HepG2 (cell line): ENCODE data around the gene CAPZA3. TPM values are rescaled to one million over a fixed set of nuclear protein-coding genes. Genes with fewer than 3 reads are reported as not detected.
"Not testable (repeated sequence)": the region's sequence is repeated elsewhere in the genome, so short reads cannot be mapped to it uniquely, and the experiment has no call there.

Source experiments
- ATAC-seq: fragments of 200-7000 bp; cut with Tn5 transposase; 3 replicates; pipeline ENCODE4 v1.9.1; 2020; ENCODE audit warnings: mild to moderate bottlenecking, moderate library complexity
- BruUV-seq: library from RNA; stranded (reverse); fragments of 400-500 nt; replicated peaks from 2 replicates; lab custom pipeline; 2021; lab: Mats Ljungman, UMichigan
- CTCF ChIA-PET: fragments of 300-600 bp; formaldehyde crosslinking; extraction: SDS; loops from one replicate; lab custom pipeline; 2021; ENCODE audit warnings: low total read pairs, inconsistent platforms, low intra/inter-chr PET ratio; lab: Yijun Ruan, JAX
- POLR2A ChIA-PET: fragments of 350-600 bp; sonication (Branson Sonifier 250); formaldehyde crosslinking; loops from one replicate; lab custom pipeline; 2020; ENCODE audit warnings: antibody characterized with exemption, inconsistent platforms; lab: Yijun Ruan, JAX
- DNase-seq: peaks from one replicate; pipeline ENCODE4 v3.0.0-alpha.2; 2015; ENCODE audit warnings: low spot score
- FAIRE-seq: peaks from 3 replicates; lab custom pipeline; 2011; peaks lifted over from hg19 to GRCh38; lab: Jason Lieb, UNC
- H2AFZ ChIP-seq: one replicate; pipeline ENCODE4 v1.6.1; 2011; ENCODE audit warnings: low read length, inconsistent platforms
- H3K27ac ChIP-seq: fragments of 300-600 bp; 3 replicates; pipeline ENCODE4 v1.8.0; 2011; ENCODE audit warnings: mixed run types, mild to moderate bottlenecking, mixed read lengths, low read length, inconsistent platforms; ENCODE audit not compliant: insufficient read depth; ENCODE audit errors: extremely low read length
- H3K27me3 ChIP-seq, 2 experiments: fragments of 200-600 bp in 1 of 2; 2 replicates in 1 of 2; 3 replicates in 1 of 2; pipeline versions ENCODE4 v1.6.0 to v1.8.0; 2011; ENCODE audit warnings: low read length in 2 of 2, mild to moderate bottlenecking in 2 of 2, moderate library complexity in 2 of 2, inconsistent platforms in 1 of 2; ENCODE audit not compliant: insufficient read depth in 2 of 2, control insufficient read depth in 1 of 2
- H3K36me3 ChIP-seq, 2 experiments: fragments of 200-600 bp in 1 of 2; replicated peaks in 1 of 2; 2 replicates in 1 of 2; 3 replicates in 1 of 2; pipeline versions ENCODE4 v1.5.1 to v1.8.0; 2011; ENCODE audit warnings: low read length in 2 of 2, inconsistent platforms in 1 of 2; ENCODE audit not compliant: insufficient read depth in 2 of 2, control insufficient read depth in 1 of 2
- H3K4me1 ChIP-seq: 2 replicates; pipeline ENCODE4 v1.5.1; 2012; ENCODE audit warnings: low read length, inconsistent platforms; ENCODE audit not compliant: insufficient read depth
- H3K4me2 ChIP-seq: 2 replicates; pipeline ENCODE4 v1.6.0; 2011; ENCODE audit warnings: low read depth, low read length, inconsistent platforms
- H3K4me3 ChIP-seq, 3 experiments: fragments of 200-600 bp in 1 of 3; sonication (generic), shearing (Covaris generic) in 1 of 3; replicated peaks in 1 of 3; 2 replicates each; pipeline ENCODE4 v1.5.1; 2011 to 2016; ENCODE audit warnings: low read length in 3 of 3, inconsistent platforms in 2 of 3, low read depth in 2 of 3, mild to moderate bottlenecking in 2 of 3, control low read depth in 1 of 3, mixed read lengths in 1 of 3; ENCODE audit not compliant: insufficient read depth in 1 of 3
- H3K79me2 ChIP-seq: one replicate; pipeline ENCODE4 v1.6.1; 2011; ENCODE audit warnings: low read length, inconsistent platforms; ENCODE audit not compliant: insufficient read depth
- H3K9ac ChIP-seq: 2 replicates; pipeline ENCODE4 v1.6.0; 2011; ENCODE audit warnings: mild to moderate bottlenecking, low read depth, low read length, inconsistent platforms; ENCODE audit not compliant: insufficient read depth
- H3K9me3 ChIP-seq: 2 replicates; pipeline ENCODE4 v1.5.1; 2012; ENCODE audit warnings: mild to moderate bottlenecking, low read length
- H4K20me1 ChIP-seq: 2 replicates; pipeline ENCODE4 v1.6.0; 2011; ENCODE audit warnings: inconsistent platforms, mild to moderate bottlenecking, low read length, moderate library complexity; ENCODE audit not compliant: insufficient read depth
- DPF2 ChIP-seq: sonication (generic); formaldehyde crosslinking; IDR thresholded peaks from 2 replicates; pipeline ENCODE4 v1.4.0; 2020; ENCODE audit warnings: mild to moderate bottlenecking, low read depth, missing genetic modification reagents, borderline replicate concordance
- ELF3 ChIP-seq: IDR thresholded peaks from 2 replicates; pipeline ENCODE4 v1.6.1; 2016; ENCODE audit warnings: missing genetic modification reagents, missing compliant biosample characterization
- MAF1 ChIP-seq: sonication (generic); formaldehyde crosslinking; IDR thresholded peaks from 2 replicates; pipeline ENCODE4 v1.5.0; 2020; ENCODE audit warnings: missing genetic modification reagents, borderline replicate concordance
- MBNL3 ChIP-seq: fragments of 250-450 bp; sonication (Bioruptor Pico); conservative IDR thresholded peaks from 2 replicates; pipeline ENCODE4 v1.8.0; 2022; ENCODE audit warnings: mild to moderate bottlenecking, inconsistent platforms
- MED1 ChIP-seq: sonication (generic); formaldehyde crosslinking; IDR thresholded peaks from 2 replicates; pipeline ENCODE4 v1.4.0; 2020; ENCODE audit warnings: missing genetic modification reagents
- MED13 ChIP-seq: sonication (generic); formaldehyde crosslinking; IDR thresholded peaks from 2 replicates; pipeline ENCODE4 v1.5.0; 2020; ENCODE audit warnings: missing genetic modification reagents
- MIER2 ChIP-seq: IDR thresholded peaks from 2 replicates; pipeline ENCODE4 v1.6.1; 2016; ENCODE audit warnings: missing biosample characterization, missing genetic modification reagents
- MXI1 ChIP-seq: IDR thresholded peaks from 3 replicates; pipeline ENCODE4 v1.6.1; 2012; ENCODE audit warnings: low read depth, low read length, inconsistent platforms, borderline replicate concordance
- MZF1 ChIP-seq: sonication (generic); formaldehyde crosslinking; IDR thresholded peaks from 2 replicates; pipeline ENCODE4 v1.8.1; 2023; ENCODE audit warnings: mild to moderate bottlenecking, missing genetic modification reagents, borderline replicate concordance
- NFKBIZ ChIP-seq: IDR thresholded peaks from 2 replicates; pipeline ENCODE4 v1.6.1; 2018; ENCODE audit warnings: missing genetic modification reagents, missing compliant biosample characterization
- NR2F2 ChIP-seq: IDR thresholded peaks from 2 replicates; pipeline ENCODE4 v1.6.1; 2012; ENCODE audit warnings: low read depth, inconsistent platforms, borderline replicate concordance
- PRPF4 ChIP-seq: fragments of 200-400 bp; formaldehyde crosslinking; IDR thresholded peaks from 2 replicates; pipeline ENCODE4 v1.6.1; 2016; ENCODE audit warnings: low read length, low read depth; ENCODE audit not compliant: poor library complexity, severe bottlenecking
- ZNF430 ChIP-seq: sonication (generic); formaldehyde crosslinking; IDR thresholded peaks from 2 replicates; pipeline ENCODE4 v1.9.0; 2021; ENCODE audit warnings: mild to moderate bottlenecking, missing genetic modification reagents
- ZNF460 ChIP-seq: sonication (generic); formaldehyde crosslinking; IDR thresholded peaks from 2 replicates; pipeline ENCODE4 v1.5.1; 2020; ENCODE audit warnings: missing genetic modification reagents, mild to moderate bottlenecking, borderline replicate concordance
- WGBS: methylation state at CpG from one replicate; pipeline ENCODE4 v1.1.6; 2017; ENCODE audit warnings: low lambda C conversion rate; 5-methylcytosine and 5-hydroxymethylcytosine counted together
- in situ Hi-C: cut with HindIII; loops from 2 replicates; pipeline ENCODE4 v1.10.0; 2017; ENCODE audit warnings: low pct_unique_long_range_greater_than_20kb; ENCODE audit not compliant: extremely low pct_ligation_motif_present
- intact Hi-C: fragments of 100-400 bp; cut with micrococcal nuclease; formaldehyde crosslinking; loops from one replicate; pipeline ENCODE4 v1.10.0; 2022; ENCODE audit not compliant: unreplicated experiment
- polyA plus RNA-seq, 8 experiments: library from polyadenylated mRNA; depleted of rRNA in 3 of 8; stranded (reverse) in 7 of 8; unstranded in 1 of 8; fragments of >200 nt; fragmentation: Illumina TruSeq in 4 of 8; extraction: Trizol in 4 of 8; gene quantifications; 2 replicates each; pipeline versions ENCODE4 v1.2.1 to v1.2.3, GENCODE V29; 2011 to 2016; ENCODE audit warnings: low read depth in 4 of 8, missing spikeins in 1 of 8, mixed read lengths in 1 of 8; ENCODE audit not compliant: insufficient read depth in 1 of 8
- total RNA-seq, 5 experiments: library from RNA; depleted of rRNA; stranded (reverse); fragments of >200 nt; fragmentation: Illumina TruSeq; extraction: Trizol; gene quantifications; 2 replicates each; pipeline ENCODE4 v1.2.3, GENCODE V29; 2016; ENCODE audit warnings: low read depth in 1 of 5
- TF ChIP-seq, protein P1 (sequence below): IDR thresholded peaks from 2 replicates; pipeline ENCODE4 v1.6.1; 2016; ENCODE audit warnings: low read depth, control low read depth

Gene CAPZA3
- total and polyA plus RNA-seq, 2 of the 13 experiments (the other 11 are each of a cell fraction or from before 2014, with no cell fraction given) = not detected

DNA sequence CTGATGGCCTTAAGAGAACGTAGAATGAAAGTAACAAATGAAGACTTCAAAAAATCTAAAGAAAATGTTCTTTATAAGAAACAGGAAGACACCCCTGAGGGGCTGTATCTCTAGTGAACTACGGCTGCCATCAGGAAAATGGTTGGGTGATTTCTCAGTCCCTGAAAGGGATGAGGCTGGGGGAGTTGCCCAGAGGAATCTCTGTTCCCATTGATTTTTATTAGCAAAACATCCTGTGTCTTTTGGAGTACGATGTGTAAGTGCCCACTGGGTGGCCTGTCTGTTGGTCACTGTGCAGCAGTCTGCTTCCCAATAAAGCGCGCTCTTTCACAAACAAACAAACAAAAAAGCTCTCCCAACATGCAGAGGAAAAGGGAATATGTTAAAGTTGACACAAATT is 43.9 kb upstream of the CAPZA3 start:
- H3K4me3 ChIP-seq, H3K27ac ChIP-seq, FAIRE-seq, H3K4me1 ChIP-seq, H3K27me3 ChIP-seq, H4K20me1 ChIP-seq, H3K9ac ChIP-seq, H3K36me3 ChIP-seq, ATAC-seq, H3K79me2 ChIP-seq, H2AFZ ChIP-seq, H3K4me2 ChIP-seq, BruUV-seq, H3K9me3 ChIP-seq, DNase-seq, intact Hi-C loops, CTCF ChIA-PET, in situ Hi-C loops, POLR2A ChIA-PET: not testable (repeated sequence)
- WGBS = 58% methylated on average over 5 of the region's 5 CpGs

DNA sequence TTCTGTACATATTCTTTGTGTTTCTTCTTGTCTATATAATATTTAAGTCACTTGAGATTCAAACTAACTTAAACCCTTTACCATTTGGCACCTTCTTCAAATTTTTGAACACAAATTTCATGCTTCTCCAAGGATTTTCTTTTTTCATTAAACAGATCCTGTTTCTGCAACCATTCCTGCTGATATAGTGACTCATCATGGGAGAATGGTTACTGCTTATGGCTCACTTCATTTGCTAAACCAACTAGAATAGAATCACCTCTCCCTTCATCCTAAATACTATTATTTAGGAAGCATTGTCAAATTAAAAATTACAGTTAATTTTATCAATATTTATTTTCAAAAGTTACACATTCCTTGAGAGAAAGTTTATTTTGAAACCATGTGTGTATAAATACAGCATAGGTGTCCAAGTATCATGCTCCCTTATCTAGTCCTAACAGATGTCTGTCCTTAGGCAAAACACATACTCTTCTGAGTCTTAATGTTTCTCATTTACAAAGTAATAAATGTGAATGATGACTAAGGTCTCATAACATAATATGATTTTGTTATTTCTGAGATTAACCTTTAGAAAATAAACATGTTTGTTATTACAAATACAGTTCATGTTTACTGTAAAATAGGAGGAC is 40.8 kb upstream of the CAPZA3 start:
- Histone ChIP-seq H3K79me2 (no peaks in the 10 kb centered on the region), H3K27ac (no peak overlapping the region), H3K4me2 (no peak overlapping the region), H3K4me1 (no peaks in the 10 kb centered on the region), H3K36me3 (no peaks in the 10 kb centered on the region), H3K9ac (no peak overlapping the region), H3K27me3 (no peaks in the 10 kb centered on the region), H3K4me3 (no peak overlapping the region), H4K20me1 (no peaks in the 10 kb centered on the region), H3K9me3 (no peaks in the 10 kb centered on the region), H2AFZ (no peak overlapping the region)
- ChIA-PET CTCF (no interaction called here), POLR2A (no interaction called here)
- ATAC-seq = no peak
- intact Hi-C loops (no loop called here), in situ Hi-C loops (no loop called here)
- DNase-seq = no peak
- BruUV-seq = no TSS peak
- FAIRE-seq = no peak
- TF ChIP-seq ZNF430 (CRISPR knock-in tag) = no peak
- TF ChIP-seq MZF1 (CRISPR knock-in tag) = no peak
- TF ChIP-seq MXI1 = no peak
- TF ChIP-seq MED13 (CRISPR knock-in tag) = no peak
- TF ChIP-seq, protein P1, sequence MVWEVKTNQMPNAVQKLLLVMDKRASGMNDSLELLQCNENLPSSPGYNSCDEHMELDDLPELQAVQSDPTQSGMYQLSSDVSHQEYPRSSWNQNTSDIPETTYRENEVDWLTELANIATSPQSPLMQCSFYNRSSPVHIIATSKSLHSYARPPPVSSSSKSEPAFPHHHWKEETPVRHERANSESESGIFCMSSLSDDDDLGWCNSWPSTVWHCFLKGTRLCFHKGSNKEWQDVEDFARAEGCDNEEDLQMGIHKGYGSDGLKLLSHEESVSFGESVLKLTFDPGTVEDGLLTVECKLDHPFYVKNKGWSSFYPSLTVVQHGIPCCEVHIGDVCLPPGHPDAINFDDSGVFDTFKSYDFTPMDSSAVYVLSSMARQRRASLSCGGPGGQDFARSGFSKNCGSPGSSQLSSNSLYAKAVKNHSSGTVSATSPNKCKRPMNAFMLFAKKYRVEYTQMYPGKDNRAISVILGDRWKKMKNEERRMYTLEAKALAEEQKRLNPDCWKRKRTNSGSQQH (CRISPR knock-in tag) = no peak
- TF ChIP-seq MIER2 (CRISPR knock-in tag) = no peak
- no peak for TF ChIP-seq MBNL3 (CRISPR knock-in tag)
- no peak for TF ChIP-seq ZNF460
- TF ChIP-seq NR2F2 = no peak
- TF ChIP-seq ELF3 (CRISPR knock-in tag) = no peak
- TF ChIP-seq NFKBIZ = no peak
- no peak for TF ChIP-seq MED1 (CRISPR knock-in tag)
- no peak for TF ChIP-seq DPF2
- no peak for TF ChIP-seq MAF1 (CRISPR knock-in tag)
- TF ChIP-seq PRPF4 = no peak
